Liver (tissue), 9 donors: ENCODE measurements around the gene NR4A1. TPM values are rescaled to one million over a fixed set of nuclear protein-coding genes. Genes with fewer than 3 reads are reported as not detected.

ENCODE experiments used
- DNase-seq: peaks from one replicate; pipeline ENCODE4 v3.0.0-alpha.2; 2017; ENCODE audit warnings: low spot score
- H3K27ac ChIP-seq, 2 donors: one replicate each; pipeline ENCODE4 v1.7.0; 2013; ENCODE audit warnings: inconsistent platforms in 2 of 2, low read length in 2 of 2, control low read depth in 1 of 2, low read depth in 1 of 2, mild to moderate bottlenecking in 1 of 2
- H3K27me3 ChIP-seq, 4 donors: one replicate each; pipeline versions ENCODE4 v1.6.1 to v1.7.0; 2013; ENCODE audit warnings: low read length in 3 of 4, inconsistent platforms in 1 of 4, mild to moderate bottlenecking in 1 of 4, moderate library complexity in 1 of 4; ENCODE audit not compliant: control insufficient read depth in 4 of 4, insufficient read depth in 4 of 4
- H3K36me3 ChIP-seq, 4 donors: one replicate each; pipeline versions ENCODE4 v1.6.1 to v1.7.0; 2013; ENCODE audit warnings: low read length in 3 of 4, mild to moderate bottlenecking in 3 of 4, low read depth in 1 of 4, moderate library complexity in 1 of 4; ENCODE audit not compliant: control insufficient read depth in 4 of 4, insufficient read depth in 3 of 4
- H3K4me1 ChIP-seq, 4 donors: one replicate each; pipeline versions ENCODE4 v1.6.1 to v1.7.0; 2013; ENCODE audit warnings: low read length in 3 of 4, mild to moderate bottlenecking in 3 of 4, moderate library complexity in 1 of 4; ENCODE audit not compliant: control insufficient read depth in 4 of 4, insufficient read depth in 4 of 4
- H3K4me3 ChIP-seq, 3 donors: one replicate each; pipeline versions ENCODE4 v1.6.1 to v1.7.0; 2013; ENCODE audit warnings: low read length in 3 of 3, control low read depth in 1 of 3, low read depth in 1 of 3, mild to moderate bottlenecking in 1 of 3
- H3K9ac ChIP-seq, 2 donors: one replicate each; pipeline ENCODE4 v1.7.0; 2013; ENCODE audit warnings: low read length in 2 of 2, mild to moderate bottlenecking in 2 of 2, moderate library complexity in 2 of 2, control low read depth in 1 of 2, low read depth in 1 of 2
- H3K9me3 ChIP-seq, 4 donors: one replicate each; pipeline versions ENCODE4 v1.6.1 to v1.7.0; 2013; ENCODE audit warnings: low read length in 3 of 4; ENCODE audit not compliant: control insufficient read depth in 4 of 4
- EGR1 ChIP-seq, 2 donors: IDR thresholded peaks; 2 replicates each; pipeline ENCODE4 v1.6.1; 2016 to 2018; ENCODE audit warnings: antibody characterized with exemption in 2 of 2, low read depth in 2 of 2
- HNF4A ChIP-seq, 2 donors: conservative IDR thresholded peaks; 2 replicates each; pipeline ENCODE4 v1.6.1; 2016; ENCODE audit warnings: antibody characterized with exemption in 2 of 2, mild to moderate bottlenecking in 2 of 2
- NR2F2 ChIP-seq: IDR thresholded peaks from 2 replicates; pipeline ENCODE4 v1.6.1; 2016; ENCODE audit warnings: antibody characterized with exemption
- RXRA ChIP-seq, 2 donors: IDR thresholded peaks; 2 replicates each; pipeline ENCODE4 v1.6.1; 2017 to 2018; ENCODE audit warnings: antibody characterized with exemption in 2 of 2, mild to moderate bottlenecking in 1 of 2
- SP1 ChIP-seq: IDR thresholded peaks from 2 replicates; pipeline ENCODE4 v1.6.1; 2018; ENCODE audit warnings: antibody characterized with exemption, mild to moderate bottlenecking
- WGBS: extraction: QIAGEN DNeasy Blood & Tissue Kit; methylation state at CpG from one replicate; pipeline ENCODE4 v1.1.7; 2013; 5-methylcytosine and 5-hydroxymethylcytosine counted together
- polyA plus RNA-seq, 2 donors: library from polyadenylated mRNA; stranded (reverse) in 1 of 2; unstranded in 1 of 2; fragments of 200-250 nt in 1 of 2; fragments of >200 nt in 1 of 2; fragmentation: Nextera tagmentation in 1 of 2; extraction: Ambion mirVana in 1 of 2; gene quantifications; one replicate each; pipeline versions ENCODE4 v1.2.1 to v1.2.3, GENCODE V29; 2013 to 2015
- total RNA-seq, 2 donors: library from RNA; depleted of rRNA; stranded (reverse); fragments of >200 nt; gene quantifications; one replicate each; pipeline ENCODE4 v1.2.3, GENCODE V29; 2014
- TF ChIP-seq, protein P1 (sequence below): IDR thresholded peaks from 2 replicates; pipeline ENCODE4 v1.6.1; 2016; ENCODE audit warnings: antibody characterized with exemption
- TF ChIP-seq, protein P2 (sequence below): IDR thresholded peaks from 2 replicates; pipeline ENCODE4 v1.6.1; 2016; ENCODE audit warnings: antibody characterized with exemption
- TF ChIP-seq, protein P3 (sequence below): IDR thresholded peaks from 2 replicates; pipeline ENCODE4 v1.6.1; 2016; ENCODE audit warnings: antibody characterized with exemption
- donor health status: healthy.
- donor health status: healthy.
- donor health status: healthy.
- donor health status: healthy.
- donor health status: healthy.

The NR4A1 gene
- total and polyA plus RNA-seq, 4 donors: 0.79 to 5.8 (median 3.4) TPM

DNA sequence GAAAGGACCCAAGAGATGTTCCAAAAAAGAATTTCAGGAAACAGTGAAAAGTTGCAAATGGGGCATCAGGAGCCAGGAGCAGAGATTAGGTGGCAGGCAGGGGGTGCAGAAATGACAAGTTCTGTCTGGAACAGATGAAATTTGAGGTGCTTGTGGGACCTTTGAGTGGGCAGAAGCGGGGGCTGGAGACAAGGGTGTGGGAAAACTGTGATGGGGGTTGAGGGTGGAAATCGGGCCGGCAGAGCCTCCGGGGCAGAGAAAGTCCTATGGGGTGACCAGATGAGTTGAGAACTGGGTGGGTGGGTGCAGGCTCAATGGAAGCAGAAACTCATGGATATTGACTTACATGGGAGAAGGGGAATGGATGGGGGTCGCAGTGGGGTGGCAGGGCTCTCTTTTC, 1.6 kb upstream of the NR4A1 start:
- Histone ChIP-seq H3K4me3 (no peak overlapping the region), H3K27me3 (no peaks in the 10 kb centered on the region), H3K4me1 (peaks cover 0 to 12% (median 8%) of the 10 kb centered on the region in 4 donors), H3K36me3 (no peaks in the 10 kb centered on the region), H3K9me3 (no peaks in the 10 kb centered on the region), H3K9ac (no peak overlapping the region), H3K27ac (no peak overlapping the region)
- no peak for DNase-seq
- TF ChIP-seq HNF4A (conservative IDR thresholded peaks at IDR 0.05): no peak
- TF ChIP-seq, protein P1, sequence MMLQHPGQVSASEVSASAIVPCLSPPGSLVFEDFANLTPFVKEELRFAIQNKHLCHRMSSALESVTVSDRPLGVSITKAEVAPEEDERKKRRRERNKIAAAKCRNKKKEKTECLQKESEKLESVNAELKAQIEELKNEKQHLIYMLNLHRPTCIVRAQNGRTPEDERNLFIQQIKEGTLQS: no peak
- TF ChIP-seq EGR1 (IDR thresholded peaks at IDR 0.05; ENCODE audit: low read depth in 2 of 2): no peak
- no peak for TF ChIP-seq NR2F2
- no peak for TF ChIP-seq RXRA (IDR thresholded peaks at IDR 0.05)
- 88% methylated on average over 5 of the region's 5 CpGs for WGBS

DNA sequence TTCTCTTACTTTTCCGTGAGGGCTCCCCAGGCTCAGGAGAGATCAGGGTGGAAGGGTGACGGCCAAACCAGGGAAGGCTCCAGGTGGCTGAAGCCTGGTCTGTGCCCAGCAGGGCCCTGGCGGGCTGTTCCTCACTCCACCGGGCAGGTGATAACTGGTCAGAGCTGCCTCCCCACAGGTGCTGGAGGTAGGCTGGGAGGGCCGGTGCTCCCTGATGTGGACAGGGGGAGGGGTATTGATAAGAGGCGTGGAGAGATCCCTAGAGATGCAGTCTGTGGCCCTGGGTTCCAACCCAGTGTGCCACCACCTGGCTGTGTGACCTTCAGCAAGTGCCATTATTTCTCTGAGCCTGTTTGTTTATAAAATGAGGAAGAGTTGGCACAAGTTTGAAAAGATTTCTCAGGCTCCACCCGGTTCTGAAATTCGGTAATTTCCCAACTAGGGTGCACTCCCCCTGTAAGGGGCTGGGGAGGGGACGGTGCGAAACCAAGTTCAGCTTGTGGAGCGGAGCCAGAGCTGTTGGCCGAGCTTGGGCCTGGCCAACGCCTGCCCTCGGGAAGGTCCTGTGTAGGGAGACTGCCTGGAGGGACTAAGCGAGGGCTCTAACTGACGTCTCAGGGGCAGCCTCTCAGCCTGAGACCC, 1.0 kb upstream of the NR4A1 start:
- Histone ChIP-seq H3K9me3 (no peaks in the 10 kb centered on the region), H3K27ac (peak overlapping the region; percentile 63 to 78), H3K4me1 (peaks cover 0 to 12% (median 8%) of the 10 kb centered on the region in 4 donors), H3K27me3 (no peaks in the 10 kb centered on the region), H3K4me3 (peak overlapping the region in 2 of 3 donors; percentile 14 to 48), H3K9ac (peak overlapping the region; percentile 64 to 87), H3K36me3 (peaks cover 0 to 5% (median 0%) of the 10 kb centered on the region in 4 donors)
- WGBS: 35% methylated on average over 16 of the region's 16 CpGs
- TF ChIP-seq SP1: no peak
- TF ChIP-seq, protein P2, sequence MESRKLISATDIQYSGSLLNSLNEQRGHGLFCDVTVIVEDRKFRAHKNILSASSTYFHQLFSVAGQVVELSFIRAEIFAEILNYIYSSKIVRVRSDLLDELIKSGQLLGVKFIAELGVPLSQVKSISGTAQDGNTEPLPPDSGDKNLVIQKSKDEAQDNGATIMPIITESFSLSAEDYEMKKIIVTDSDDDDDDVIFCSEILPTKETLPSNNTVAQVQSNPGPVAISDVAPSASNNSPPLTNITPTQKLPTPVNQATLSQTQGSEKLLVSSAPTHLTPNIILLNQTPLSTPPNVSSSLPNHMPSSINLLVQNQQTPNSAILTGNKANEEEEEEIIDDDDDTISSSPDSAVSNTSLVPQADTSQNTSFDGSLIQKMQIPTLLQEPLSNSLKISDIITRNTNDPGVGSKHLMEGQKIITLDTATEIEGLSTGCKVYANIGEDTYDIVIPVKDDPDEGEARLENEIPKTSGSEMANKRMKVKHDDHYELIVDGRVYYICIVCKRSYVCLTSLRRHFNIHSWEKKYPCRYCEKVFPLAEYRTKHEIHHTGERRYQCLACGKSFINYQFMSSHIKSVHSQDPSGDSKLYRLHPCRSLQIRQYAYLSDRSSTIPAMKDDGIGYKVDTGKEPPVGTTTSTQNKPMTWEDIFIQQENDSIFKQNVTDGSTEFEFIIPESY: no peak
- no peak for DNase-seq

DNA sequence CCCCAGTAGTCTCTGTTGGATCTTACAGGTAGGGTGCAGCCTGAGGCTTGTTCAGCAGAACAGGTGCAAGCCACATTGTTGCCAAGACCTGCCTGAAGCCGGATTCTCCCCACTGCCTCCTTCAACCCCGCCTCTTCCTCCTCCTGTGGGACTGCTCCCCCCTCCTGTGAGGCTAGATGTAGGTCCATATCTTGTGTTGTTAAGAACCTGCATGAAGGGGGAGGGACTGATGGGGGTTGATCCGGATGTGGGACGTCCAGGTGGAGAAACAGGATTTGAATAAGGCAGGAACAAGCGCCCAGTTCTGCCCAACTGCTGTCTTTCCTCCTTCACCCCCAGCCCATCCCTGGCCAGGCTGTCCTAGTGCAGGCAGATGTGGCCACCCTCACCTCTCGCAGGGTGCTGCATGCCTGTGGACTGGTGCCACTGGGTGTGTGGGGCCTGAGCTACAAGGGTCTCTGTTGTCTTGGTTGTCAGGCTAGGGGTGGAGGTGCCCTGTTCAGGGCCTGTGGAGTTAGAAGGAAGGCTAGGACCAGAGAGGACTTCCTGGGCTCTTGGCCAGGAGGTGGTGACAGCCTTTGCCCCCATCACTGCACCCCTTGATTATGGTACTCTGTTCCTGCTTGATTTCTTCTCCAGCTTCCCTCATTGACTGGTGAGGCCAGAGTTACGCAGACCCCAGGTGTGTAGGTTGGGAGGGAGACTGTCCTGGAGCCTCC, 1.4 kb downstream of the NR4A1 start:
- Histone ChIP-seq H3K36me3 (peaks cover 0 to 16% (median 2%) of the 10 kb centered on the region in 4 donors), H3K27ac (peak overlapping the region in 1 of 2 donors; percentile 78), H3K9me3 (no peaks in the 10 kb centered on the region), H3K9ac (no peak overlapping the region), H3K4me3 (peak overlapping the region in 2 of 3 donors; percentile 21 to 45), H3K4me1 (peaks cover 0 to 12% (median 8%) of the 10 kb centered on the region in 4 donors), H3K27me3 (no peaks in the 10 kb centered on the region)
- 81% methylated on average over 7 of the region's 7 CpGs for WGBS
- TF ChIP-seq, protein P3, sequence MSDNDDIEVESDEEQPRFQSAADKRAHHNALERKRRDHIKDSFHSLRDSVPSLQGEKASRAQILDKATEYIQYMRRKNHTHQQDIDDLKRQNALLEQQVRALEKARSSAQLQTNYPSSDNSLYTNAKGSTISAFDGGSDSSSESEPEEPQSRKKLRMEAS: no peak
- no peak for DNase-seq
